Fibroblast of skin of scalp (primary cell): Measurements from ENCODE around the gene APBA2.
A peak's percentile ranks its signal among the peaks of the same experiment; 100 is the strongest.

Experiments
- DNase-seq: peaks from one replicate; pipeline ENCODE4 v3.0.0-alpha.2; 2013

Gene APBA2

DNA sequence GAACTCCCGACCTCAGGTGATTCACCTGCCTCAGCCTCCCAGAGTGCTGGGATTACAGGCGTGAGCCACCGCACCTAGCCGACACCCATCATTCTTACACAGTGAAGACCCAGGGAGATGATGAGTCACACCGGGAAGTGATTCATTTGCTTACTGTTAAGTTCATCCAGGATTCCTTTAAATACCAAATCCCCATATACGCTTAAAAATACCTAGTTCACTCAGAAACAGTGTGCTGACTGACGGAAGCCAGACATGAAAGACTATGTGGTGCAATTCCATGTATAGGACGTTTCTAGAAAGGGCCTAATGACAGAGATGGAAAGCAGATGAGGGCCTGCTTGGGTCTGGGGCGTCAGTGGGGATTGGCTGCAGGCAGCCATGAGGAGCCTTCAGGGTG, 75.2 kb downstream of the APBA2 start:
- peak; percentile 36 for DNase-seq

DNA sequence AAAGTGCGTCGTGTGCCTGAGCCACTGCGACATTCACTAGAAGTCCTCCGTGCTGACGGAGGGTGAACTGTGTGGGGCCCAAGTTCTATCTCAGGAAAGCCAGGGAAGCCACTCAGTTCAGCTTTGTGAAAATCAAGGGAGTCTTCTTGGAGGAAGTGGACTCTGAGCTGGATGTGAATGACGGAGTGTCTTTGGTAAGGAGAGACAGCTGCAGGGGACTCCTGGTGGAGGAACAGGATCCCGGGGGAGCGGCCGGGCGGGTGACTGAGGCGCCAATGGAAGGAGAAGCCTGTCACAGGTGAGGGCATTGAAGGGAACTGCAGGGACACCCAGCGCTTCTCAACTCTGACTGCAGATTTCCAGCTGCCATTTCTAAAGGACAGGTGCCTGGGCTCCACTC, 75.6 kb downstream of the APBA2 start:
- DNase-seq: no peak

DNA sequence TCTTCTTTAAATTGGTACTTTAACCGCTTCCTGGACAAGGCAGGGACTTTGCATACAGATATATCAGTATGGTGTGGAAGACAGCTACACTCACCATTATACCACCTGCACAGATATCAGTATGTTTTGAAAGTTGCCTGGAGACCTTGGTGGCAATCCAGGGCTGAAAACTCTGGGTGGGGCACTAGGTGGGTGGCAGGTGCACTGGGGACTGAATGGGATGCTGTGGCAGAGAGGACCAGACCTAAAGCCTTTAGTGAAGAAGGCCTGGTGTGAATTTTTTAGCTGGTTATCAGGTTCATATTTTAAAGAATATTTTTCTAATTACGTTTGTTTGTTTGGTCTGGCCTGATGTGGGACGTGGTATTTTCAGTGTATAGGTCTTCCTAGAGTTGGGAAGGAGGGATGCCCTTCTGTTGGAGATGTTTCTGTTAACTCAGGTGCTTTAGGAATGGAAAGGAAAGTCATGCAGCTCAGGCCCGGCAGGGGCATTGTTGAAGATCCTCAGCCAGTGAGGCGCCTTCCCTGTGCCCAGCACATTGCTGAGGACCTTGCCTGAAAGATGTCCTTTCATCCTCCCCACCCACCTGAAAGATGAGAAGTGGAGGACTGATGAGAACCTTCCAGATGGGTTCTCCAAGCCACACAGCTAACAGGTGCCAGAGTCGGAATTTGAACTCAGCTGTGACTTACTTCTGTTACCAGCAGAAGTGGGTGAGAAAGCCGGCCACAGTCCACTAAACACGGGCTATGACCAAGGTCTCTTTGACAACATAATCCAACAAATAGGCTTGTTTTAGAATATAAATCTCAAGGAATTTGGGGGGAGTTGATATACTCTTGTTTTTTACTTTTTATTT, 77.3 kb downstream of the APBA2 start:
- DNase-seq: no peak

DNA sequence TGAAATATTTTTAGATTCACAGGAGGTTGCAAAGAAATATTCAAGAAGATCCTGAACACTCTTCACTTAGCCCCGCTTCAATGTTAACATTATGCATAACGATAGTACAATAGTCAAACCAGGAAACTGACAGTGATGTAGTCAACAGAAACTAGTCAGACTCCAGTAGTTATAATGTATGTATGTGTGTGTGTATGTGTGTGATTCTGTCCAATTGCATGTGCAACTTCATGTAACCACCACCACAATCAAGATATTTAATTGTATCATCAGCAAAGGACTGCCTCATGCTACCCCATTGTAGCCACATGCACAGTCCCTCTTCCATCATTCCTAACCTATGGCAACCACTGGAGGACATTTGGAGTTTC, 77.9 kb downstream of the APBA2 start:
- no peak for DNase-seq

GRCh38 chr15:28964098-28964497, 78.3 kb downstream of the APBA2 start:
- DNase-seq: no peak

DNA sequence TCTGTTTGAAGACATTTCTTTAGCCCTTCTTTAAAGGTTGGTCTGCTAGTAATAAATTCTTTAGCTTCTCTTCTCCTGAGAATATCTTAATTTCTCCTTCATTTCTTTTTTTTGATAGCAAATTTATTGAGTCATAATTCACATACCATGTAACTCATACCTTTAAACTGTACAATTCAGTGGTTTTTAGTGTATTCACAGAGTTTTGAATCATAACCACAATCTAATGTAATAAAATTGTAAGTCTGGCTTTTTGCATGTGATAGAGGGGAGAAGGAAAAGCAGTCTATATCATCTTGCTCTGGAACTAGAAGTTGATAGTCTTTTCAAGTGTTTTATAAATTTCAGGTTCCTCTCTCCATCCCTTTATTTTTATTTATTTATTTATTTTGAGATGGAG, 81.3 kb downstream of the APBA2 start:
- peak; percentile 26 for DNase-seq

DNA sequence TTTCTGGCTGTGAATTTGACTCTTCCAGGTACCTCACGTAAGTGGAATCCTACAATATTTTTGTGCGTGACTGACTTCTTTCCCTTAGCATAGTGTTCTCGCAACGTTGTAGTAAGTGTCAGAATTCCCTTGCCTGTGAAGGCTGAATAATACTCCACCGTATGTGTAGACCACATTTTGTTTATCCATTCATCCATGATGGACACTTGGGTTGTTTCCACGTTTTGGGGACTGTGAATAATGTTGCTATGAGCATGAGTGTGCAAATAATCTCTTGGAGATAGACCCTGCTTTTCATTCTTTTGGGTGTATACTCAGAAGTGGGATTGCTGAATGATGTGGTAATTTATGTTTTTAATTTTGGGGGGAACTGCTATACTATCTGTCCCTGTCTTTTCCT, 82.2 kb downstream of the APBA2 start:
- no peak for DNase-seq

- DNase-seq: no peak
Measured at GRCh38 chr15:28969511-28970085, 83.8 kb downstream of the APBA2 start.

DNA sequence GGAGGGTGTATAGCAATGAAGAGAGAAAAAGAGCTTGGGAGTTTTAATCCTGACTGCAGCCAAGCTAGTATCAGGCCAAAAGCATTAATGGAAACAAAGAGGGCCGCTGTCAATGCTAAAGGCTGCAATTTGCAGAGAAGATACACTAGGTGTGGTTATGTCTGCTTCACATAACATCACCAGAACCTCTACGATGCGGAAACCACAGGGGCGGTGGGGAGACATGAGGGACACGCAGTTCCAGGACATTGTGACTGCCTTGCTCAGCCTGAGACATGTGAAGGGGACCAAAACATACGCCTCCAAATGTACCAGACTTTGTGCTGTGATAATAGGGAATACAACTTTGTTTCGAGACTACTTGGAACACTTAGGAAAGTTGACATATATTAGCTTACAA, 88.4 kb downstream of the APBA2 start:
- DNase-seq: no peak

- peak; percentile 58 for DNase-seq
Measured at GRCh38 chr15:28975766-28976179, 90.0 kb downstream of the APBA2 start.

- peak; percentile 98 for DNase-seq
Measured at GRCh38 chr15:28977377-28978010, 91.7 kb downstream of the APBA2 start.

GRCh38 chr15:28978011-28978378, 92.2 kb downstream of the APBA2 start:
- no peak for DNase-seq

DNA sequence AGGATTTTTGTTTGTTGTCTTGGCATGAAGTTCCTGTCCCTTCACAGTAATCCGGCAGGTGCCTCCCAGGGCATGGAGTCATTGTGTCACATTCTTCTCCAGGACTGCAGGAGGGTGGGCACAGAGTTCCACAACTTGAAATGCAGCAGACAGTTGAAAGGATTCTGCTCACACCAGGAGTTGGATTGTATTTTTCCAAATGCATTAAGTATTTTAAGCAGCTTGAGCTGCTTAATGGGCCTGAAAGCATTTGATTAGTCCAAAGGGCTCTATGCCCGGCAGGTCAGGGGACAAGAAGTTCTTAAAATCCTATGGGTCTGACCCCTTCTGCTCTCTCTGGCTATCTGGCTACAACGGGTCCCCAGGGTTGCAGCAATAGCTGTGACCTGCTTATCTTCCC, 92.9 kb downstream of the APBA2 start:
- no peak for DNase-seq

GRCh38 chr15:28979208-28979841, 93.6 kb downstream of the APBA2 start:
- no peak for DNase-seq

DNA sequence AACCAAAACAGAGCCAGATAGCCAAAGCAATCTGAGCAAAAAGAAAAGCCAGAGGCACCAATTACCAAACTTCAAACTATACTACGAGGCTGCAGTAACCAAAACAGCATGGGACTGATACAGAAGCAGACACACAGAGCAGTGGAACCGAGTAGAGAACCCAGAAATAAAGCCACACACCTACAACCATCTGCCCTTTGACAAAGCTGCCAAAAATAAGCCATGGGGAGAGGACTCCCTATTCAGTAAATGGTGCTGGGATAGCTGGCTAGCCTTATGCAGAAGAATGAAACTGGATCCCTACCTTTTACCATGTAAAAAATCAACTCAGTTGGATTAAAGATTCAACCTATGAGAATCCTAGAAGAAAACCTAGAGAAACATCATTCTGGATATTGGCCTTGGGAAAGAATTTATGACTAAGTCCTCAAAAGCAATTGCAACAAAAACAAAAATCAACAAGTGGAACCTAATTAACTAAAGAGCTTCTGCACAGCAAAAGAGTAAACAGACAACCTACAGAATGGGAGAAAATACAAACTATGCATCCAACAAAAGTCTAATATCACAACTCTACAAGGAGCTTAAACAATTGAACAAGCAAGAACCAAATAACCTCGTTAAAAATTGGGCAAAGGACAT, 95.1 kb downstream of the APBA2 start:
- no peak for DNase-seq

- no peak for DNase-seq
Measured at GRCh38 chr15:28981351-28981720, 95.6 kb downstream of the APBA2 start.

DNA sequence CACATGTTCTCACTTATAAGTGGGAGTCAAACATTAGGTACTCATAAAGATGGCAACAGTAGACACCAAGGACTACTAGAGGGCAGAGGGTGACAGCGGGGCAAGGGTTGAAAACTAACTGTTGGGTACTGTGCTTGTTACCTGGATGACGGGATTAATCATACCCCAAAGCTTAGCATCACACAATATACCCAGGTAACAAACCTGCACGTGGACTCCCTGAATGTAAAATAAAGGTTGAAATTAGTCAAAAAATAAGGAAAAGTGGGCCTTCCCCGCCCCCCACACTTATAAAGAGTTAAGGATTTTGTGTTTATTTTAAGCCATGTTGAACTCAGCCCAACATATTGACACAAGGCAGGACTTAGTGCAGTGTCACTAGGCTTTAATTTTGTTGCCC, 96.1 kb downstream of the APBA2 start:
- DNase-seq: no peak

GRCh38 chr15:28982886-28983285, 97.1 kb downstream of the APBA2 start:
- no peak for DNase-seq

- no peak for DNase-seq
Measured at GRCh38 chr15:28983432-28984311, 97.9 kb downstream of the APBA2 start.

DNA sequence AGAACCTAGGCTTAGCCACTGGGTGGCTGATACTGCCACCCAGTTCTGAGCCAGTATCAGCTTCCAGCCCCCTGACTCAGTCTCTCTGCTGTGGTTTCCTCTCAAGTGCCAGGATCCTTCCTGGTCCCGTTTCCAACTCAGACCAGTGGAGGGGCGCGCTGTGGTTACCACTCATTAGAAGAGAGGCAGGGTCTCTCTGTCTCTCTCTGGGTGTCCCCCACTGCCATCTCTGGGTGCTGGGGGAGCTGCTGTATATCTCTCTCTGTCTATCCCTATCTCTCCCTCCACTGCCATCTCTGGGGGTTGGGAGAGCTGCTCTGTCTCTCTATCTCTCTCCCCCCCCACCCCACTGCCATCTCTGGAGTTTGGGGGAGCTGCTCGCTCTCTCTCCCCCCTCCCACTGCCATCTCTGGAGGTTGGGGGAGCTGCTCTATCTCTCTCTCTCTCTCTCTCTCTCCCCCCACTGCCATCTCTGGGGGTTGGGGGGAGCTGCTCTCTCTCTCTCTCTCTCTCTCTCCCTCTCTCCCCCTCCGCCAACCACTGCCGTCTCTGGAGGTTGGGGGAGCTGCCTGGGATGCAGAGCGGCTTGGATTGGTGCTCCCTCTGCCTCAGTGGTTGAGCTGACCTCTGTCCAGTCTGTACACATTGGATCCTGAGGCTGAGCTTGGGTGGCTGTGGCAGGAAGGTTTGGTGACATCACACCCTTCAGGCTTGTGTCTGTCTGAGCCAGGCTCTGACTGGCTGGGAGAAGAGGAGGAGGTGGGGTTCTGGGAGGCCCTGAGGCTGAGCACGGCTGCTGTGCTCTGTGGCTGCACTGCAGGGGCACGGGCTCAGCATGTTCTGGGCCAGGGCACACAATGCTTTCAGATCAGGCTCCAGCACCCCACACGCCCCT, 98.9 kb downstream of the APBA2 start:
- DNase-seq: peak; percentile 57

DNA sequence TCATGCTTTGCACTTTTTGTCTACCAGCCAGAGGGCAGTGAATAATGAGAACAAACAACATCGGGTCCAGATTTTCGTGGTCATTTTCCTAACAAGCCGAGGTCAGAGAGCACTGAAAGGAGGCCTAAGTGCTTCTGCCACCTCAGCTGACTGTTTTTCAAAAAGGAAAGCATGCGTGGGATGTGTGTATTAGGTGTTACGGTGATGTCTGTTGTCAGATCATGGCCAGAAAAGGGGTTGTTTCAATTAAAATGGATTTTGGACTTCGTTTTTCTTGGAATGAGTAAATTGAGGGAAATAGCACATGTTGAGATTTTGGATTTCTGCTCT, 99.5 kb downstream of the APBA2 start:
- DNase-seq: no peak
